ENCODE results near the gene PDE4D.
"Not testable (repeated sequence)": the region's sequence is repeated elsewhere in the genome, so short reads cannot be mapped to it uniquely, and the experiment has no call there.

Gene PDE4D

DNA sequence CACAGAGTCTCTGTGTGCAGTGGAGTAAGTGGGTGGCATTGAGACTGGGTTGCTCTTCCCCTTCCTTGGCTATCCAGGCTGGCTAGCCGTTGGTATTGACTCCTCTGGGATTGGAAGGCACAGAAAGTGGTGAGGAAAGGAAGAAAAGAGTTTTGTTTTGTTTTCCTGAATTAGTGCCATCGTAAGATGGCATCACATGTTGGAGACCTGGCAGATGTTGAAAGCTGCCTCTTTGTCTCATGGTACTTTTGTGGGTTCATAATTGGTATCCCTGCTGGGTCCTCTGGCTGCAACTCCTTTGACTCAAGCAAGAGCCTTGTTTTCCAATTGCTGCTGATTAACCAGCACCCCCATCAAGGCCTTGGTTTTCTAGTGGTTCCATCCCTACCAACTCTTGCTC lies 293.8 kb downstream of the PDE4D start:
- H3K4me3 Mint-ChIP-seq: no peak overlapping the region
- DNase-seq: no peak
- no peak for ATAC-seq (replicated peaks)

DNA sequence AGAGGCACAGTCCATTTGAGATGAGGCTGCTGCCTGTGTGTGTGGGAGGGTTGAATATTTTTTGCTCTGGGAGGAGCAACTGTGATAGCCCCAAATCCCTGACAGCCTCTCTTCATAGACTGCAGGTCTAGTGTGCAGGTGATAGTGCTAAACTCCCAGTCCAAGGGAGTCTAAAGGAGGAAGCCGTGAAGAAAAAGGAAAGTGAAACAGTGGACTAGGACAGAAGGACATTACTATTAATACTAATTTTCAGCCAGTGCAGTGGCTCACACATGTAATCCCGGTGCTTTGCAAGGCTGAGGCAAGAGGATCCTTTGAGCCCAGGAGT lies 295.0 kb downstream of the PDE4D start:
- H3K4me1 Mint-ChIP-seq: peaks cover 7 to 20% of the 10 kb centered on the region in 2 donors
- no peaks in the 10 kb centered on the region for H3K27me3 Mint-ChIP-seq
- peak; percentile 33 to 57 for ATAC-seq (replicated peaks)

More for the DNA sequence above, 293.8 kb downstream of the PDE4D start:
- H3K27ac Mint-ChIP-seq: no peak overlapping the region
- H3K4me1 Mint-ChIP-seq: peaks cover 7 to 19% of the 10 kb centered on the region in 2 donors
- H3K27me3 Mint-ChIP-seq: no peaks in the 10 kb centered on the region
- H3K9me3 Mint-ChIP-seq: peaks cover under 1 to 3% of the 10 kb centered on the region in 2 donors
- peaks cover 0 to 7% of the 10 kb centered on the region in 2 donors for H3K36me3 Mint-ChIP-seq

DNA sequence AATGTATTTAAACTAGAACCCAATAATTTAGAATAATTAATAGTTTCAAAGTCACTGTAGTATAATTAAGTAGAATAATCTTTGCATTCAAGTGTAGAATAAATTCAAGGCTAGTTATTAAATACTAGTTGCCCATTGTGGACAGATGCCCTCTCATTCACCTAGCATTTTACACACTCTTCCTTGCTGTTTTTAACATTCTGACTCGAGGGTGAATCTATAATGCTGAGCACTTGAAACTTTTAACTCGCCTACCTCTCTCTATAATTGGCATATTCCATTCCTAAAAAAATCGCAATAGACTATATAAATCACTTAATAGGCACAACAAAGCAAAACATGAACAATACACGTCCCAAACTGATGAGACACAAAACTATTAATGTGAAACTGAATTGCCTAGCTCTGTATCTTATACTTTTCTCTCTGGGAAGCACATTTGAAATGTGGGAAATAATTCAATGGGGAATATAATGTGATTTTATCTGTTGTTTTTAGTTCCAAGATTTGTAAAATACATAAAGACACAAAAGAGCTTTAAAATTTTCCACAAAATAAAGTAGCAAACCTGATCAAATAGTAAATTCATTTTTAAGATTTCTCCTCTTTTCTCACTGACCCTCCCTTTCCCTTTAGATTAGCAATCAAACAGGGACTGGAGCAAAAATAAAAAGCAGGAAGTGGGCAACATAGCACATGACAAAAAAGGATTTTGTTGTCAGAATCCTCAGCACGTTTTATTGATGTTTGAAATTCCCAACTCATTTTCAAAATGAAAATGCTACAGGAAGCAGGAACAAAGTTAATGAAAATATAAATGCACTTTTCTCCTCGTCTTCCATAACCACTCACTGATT lies 295.6 kb downstream of the PDE4D start:
- Mint-ChIP-seq H3K4me3 (peak overlapping the region; percentile 70 to 75), H3K4me1 (peaks cover 7 to 23% of the 10 kb centered on the region in 2 donors), H3K27me3 (no peaks in the 10 kb centered on the region), H3K36me3 (peaks cover 0 to 11% of the 10 kb centered on the region in 2 donors), H3K9me3 (peaks cover 3 to 4% of the 10 kb centered on the region in 2 donors), H3K27ac (peak overlapping the region; percentile 60)
- ATAC-seq (replicated peaks) (no peak), DNase-seq (no peak)

More for the DNA sequence above, 295.0 kb downstream of the PDE4D start:
- Mint-ChIP-seq H3K9me3 (peaks cover 3 to 4% of the 10 kb centered on the region in 2 donors), H3K4me3 (peak overlapping the region; percentile 70 to 75), H3K36me3 (peaks cover 0 to 11% of the 10 kb centered on the region in 2 donors), H3K27ac (peak overlapping the region; percentile 60)
- DNase-seq: no peak

DNA sequence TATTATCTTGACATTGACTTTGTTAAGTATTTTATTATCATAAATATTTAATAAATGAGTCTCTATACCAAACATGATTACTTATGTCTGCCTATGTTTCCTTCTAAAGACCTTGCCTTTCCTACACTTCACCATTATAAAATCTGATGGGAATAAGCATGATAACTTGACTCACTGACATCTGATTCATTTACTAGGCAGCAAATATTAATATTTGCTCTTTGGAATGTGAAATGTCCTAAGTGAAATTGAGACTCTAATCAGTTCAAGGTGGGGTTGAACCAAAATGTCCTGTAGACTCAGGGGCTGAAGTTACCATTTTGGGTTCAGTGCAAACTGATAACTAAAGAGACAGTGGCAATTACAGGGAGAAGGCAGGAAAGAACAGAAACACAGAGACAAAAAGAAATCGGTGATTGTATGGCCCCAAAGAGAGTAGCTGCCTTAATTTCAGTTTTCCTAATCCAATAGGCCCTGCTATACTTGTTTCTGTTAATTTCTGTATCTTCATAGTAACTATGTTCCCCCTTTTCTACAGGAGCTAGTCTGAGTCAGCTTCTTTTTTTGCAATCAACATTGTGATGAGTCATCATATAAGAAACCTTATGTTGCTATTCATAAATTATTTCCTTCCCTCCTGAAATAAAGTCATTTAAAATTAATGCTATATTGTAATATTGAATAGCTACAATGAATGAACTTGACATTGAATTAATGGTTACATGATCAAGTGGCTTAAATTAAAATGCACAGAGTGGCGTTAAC lies 296.8 kb downstream of the PDE4D start:
- peaks cover 0 to 11% of the 10 kb centered on the region in 2 donors for H3K36me3 Mint-ChIP-seq
- H3K27ac Mint-ChIP-seq: no peak overlapping the region
- peaks cover 2 to 4% of the 10 kb centered on the region in 2 donors for H3K9me3 Mint-ChIP-seq
- ATAC-seq (replicated peaks) (no peak), DNase-seq (no peak)
- no peak overlapping the region for H3K4me3 Mint-ChIP-seq
- no peaks in the 10 kb centered on the region for H3K27me3 Mint-ChIP-seq
- H3K4me1 Mint-ChIP-seq: peaks cover 10 to 23% of the 10 kb centered on the region in 2 donors

DNA sequence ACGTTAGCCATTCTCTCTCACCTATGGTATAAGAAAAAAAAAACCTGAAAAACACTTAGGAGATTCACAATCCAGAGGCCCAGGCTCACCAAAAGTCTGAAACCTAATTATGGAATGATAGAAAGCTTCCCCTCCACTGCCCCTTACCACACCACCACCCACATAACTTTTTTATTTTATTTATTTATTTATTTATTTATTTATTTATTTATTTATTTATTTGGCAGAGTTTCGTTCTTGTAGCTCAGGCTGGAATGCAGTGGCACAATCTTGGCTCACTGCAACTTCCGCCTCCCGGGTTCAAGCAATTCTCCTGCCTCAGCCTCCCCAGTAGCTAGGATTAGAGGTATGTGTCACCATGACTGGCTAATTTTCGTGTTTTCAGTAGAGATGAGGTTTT lies 299.4 kb downstream of the PDE4D start:
- not testable (repeated sequence) for ATAC-seq (replicated peaks); DNase-seq; H3K9me3 Mint-ChIP-seq; H3K27ac Mint-ChIP-seq; H3K36me3 Mint-ChIP-seq; H3K4me3 Mint-ChIP-seq; H3K27me3 Mint-ChIP-seq
- peaks cover 6 to 21% of the 10 kb centered on the region in 2 donors for H3K4me1 Mint-ChIP-seq

DNA sequence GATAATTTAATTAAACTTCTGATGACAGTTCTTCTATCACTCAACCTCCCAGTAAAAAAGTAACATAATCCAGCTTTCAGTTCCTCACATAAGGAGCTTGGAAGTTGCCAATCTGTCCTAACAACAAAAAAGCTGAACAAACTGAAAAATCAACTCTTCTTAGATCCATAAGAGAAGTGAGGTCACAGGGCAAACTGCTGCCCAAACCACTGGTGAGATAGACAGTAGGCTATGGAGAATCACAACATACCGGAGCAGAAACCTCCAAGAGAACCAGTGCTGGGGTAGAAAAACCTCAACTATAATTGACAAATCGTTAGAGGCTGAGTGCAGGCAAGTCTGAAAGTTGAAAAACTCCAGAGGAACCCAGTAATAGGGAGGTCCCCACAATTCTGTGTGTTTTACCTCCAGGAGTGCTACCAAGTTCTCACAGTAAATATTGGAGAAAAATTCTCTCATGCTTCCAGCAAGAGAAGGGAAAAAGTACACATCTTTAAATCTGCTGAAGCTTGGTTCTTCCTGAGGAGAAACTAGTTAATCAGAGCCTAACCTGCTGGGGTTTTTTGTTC lies 300.0 kb downstream of the PDE4D start:
- DNase-seq (no peak), ATAC-seq (replicated peaks) (no peak)
- H3K27me3 Mint-ChIP-seq: no peaks in the 10 kb centered on the region
- H3K4me1 Mint-ChIP-seq: peaks cover 5 to 17% of the 10 kb centered on the region in 2 donors
- H3K36me3 Mint-ChIP-seq: peaks cover 0 to 4% of the 10 kb centered on the region in 2 donors
- H3K4me3 Mint-ChIP-seq: no peak overlapping the region
- peak overlapping the region; percentile 25 for H3K27ac Mint-ChIP-seq
- peaks cover 0 to 4% of the 10 kb centered on the region in 2 donors for H3K9me3 Mint-ChIP-seq

DNA sequence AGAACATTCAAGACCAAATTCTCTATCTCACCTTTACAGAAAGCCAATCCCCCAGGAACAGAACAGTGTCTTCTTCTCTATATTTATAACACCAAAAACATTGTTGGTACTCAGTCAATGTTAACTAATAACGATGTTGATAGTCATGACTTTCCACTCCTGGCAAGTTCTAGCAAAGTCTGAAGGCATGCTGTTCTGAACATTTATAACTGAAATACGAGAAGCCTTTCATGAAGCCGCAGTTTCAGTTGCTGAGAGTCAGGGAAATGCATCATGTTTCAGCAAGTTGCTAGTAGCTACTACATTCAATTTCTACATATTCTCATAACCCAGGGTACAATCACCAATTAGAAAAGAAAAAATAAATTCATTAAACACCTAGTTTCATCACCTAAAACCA lies 301.4 kb downstream of the PDE4D start:
- Mint-ChIP-seq H3K27me3 (peaks cover 0 to 6% of the 10 kb centered on the region in 2 donors), H3K9me3 (peaks cover 0 to 4% of the 10 kb centered on the region in 2 donors), H3K36me3 (peaks cover 0 to 9% of the 10 kb centered on the region in 2 donors), H3K4me1 (peaks cover 8 to 16% of the 10 kb centered on the region in 2 donors), H3K4me3 (no peak overlapping the region), H3K27ac (no peak overlapping the region)
- ATAC-seq (replicated peaks): no peak
- DNase-seq: no peak

DNA sequence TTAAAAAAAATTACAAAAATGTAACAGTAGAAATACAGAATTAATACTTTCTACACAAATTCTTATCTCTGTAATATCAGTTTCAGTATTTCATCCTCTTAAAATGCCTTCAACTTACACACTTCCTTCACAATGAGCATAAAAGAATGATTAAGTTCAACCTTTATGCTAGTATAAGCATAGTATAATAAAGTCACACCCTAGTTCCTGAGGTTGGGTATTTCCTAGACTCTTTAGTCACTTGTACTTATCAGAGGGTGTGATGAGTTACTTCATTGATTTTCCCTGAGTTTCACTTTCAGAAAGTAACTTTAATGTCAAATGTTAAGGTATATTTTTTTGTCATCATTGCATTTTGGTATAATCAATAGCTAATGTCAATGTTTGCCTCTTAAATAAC lies 302.4 kb downstream of the PDE4D start:
- ATAC-seq (replicated peaks) (peak; percentile 89 to 91), DNase-seq (no peak)
- Mint-ChIP-seq H3K36me3 (peaks cover 0 to 9% of the 10 kb centered on the region in 2 donors), H3K9me3 (peaks cover 0 to 4% of the 10 kb centered on the region in 2 donors), H3K27me3 (peaks cover 0 to 7% of the 10 kb centered on the region in 2 donors), H3K4me3 (no peak overlapping the region), H3K27ac (no peak overlapping the region), H3K4me1 (peaks cover 8 to 16% of the 10 kb centered on the region in 2 donors)

DNA sequence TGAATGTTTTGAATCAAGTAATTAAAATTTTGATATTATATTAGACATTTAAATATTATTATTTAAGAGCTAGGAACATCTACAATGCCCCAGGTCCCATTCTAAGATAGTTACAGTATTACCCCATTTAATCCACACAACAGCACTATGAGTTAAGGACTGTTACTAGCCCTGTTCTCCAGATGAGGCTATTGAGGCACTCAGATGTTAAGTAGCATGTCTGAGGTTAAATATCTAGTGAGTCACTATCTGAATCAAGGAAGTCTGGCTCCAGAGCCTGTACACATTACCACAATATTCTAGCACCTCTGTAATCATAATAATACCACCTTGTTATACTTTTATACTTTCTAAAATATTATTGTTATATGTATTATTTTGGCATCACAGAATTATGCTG lies 304.6 kb downstream of the PDE4D start:
- Mint-ChIP-seq H3K27me3 (peaks cover 0 to 7% of the 10 kb centered on the region in 2 donors), H3K36me3 (peaks cover 0 to 5% of the 10 kb centered on the region in 2 donors), H3K4me1 (peaks cover 8 to 16% of the 10 kb centered on the region in 2 donors), H3K9me3 (no peaks in the 10 kb centered on the region), H3K4me3 (no peak overlapping the region), H3K27ac (no peak overlapping the region)
- ATAC-seq (replicated peaks) (no peak), DNase-seq (no peak)

DNA sequence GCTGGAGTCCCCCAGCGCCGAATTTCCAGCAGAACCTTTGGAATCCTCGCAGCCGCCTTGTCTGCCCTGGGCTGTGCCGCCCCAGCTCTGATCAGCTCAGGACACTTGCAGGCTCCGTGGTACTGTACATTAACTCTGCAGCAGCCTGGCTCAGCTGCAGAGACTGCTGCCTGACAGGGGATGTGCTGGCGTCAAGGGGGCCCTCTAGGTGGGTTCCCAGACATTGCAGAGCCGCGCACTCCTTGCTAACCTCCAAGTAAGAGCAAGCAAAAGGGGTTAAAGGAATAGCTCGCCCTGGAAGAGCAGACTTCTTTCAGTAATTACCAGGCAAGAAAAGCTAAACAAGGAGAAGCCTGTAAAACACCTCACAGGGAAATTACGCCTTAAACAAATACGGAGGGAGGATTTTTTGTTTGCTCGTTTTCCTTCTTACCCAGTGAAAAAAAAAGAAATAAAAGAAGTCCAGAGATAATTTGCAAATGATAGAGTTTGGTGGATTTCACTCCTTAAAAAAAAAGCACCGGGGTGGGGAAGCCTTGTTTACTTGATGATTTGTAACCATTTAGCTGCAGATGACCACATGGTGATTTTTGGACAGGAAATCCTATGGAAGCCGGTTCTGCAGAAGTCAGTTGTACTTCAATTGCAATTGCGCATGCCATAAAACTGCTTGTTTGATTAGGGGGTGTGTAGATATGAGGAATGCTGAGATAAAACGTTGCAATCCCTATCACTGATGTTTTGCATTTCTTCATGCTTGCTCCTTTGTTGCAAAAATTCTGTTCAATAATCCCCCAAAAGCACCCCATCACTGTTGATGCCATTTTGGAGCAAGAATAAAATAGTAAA lies 305.8 kb downstream of the PDE4D start:
- Mint-ChIP-seq H3K27ac (no peak overlapping the region), H3K27me3 (peaks cover 0 to 7% of the 10 kb centered on the region in 2 donors), H3K36me3 (peaks cover 0 to 5% of the 10 kb centered on the region in 2 donors), H3K4me3 (peak overlapping the region; percentile 44 to 53), H3K4me1 (peaks cover 8 to 12% of the 10 kb centered on the region in 2 donors), H3K9me3 (no peaks in the 10 kb centered on the region)
- ATAC-seq (replicated peaks) (peak; percentile 46 to 48), DNase-seq (no peak)

DNA sequence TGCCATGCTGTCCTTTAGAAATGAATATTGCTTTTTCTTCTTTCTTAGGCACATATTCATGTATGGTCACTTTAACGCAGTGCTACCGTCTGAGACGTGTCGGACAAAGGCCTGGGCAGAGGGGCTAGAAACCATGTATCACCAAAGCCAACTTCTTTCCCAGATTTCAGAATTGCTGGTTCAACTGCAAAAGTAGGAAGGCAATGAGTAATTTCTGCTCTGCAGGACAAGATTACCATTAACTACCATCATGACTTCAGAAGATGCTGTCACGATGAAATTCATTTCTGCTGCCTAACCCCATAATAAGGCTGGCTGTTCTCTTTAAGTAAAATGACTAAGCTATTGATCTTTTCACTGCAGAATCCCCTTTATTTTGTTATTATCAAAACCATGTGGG lies 306.7 kb downstream of the PDE4D start:
- DNase-seq (no peak), ATAC-seq (replicated peaks) (no peak)
- peaks cover 5 to 12% of the 10 kb centered on the region in 2 donors for H3K4me1 Mint-ChIP-seq
- no peaks in the 10 kb centered on the region for H3K9me3 Mint-ChIP-seq
- H3K27me3 Mint-ChIP-seq: peaks cover 0 to 7% of the 10 kb centered on the region in 2 donors
- no peak overlapping the region for H3K4me3 Mint-ChIP-seq
- H3K36me3 Mint-ChIP-seq: peaks cover 0 to 5% of the 10 kb centered on the region in 2 donors
- H3K27ac Mint-ChIP-seq: no peak overlapping the region

DNA sequence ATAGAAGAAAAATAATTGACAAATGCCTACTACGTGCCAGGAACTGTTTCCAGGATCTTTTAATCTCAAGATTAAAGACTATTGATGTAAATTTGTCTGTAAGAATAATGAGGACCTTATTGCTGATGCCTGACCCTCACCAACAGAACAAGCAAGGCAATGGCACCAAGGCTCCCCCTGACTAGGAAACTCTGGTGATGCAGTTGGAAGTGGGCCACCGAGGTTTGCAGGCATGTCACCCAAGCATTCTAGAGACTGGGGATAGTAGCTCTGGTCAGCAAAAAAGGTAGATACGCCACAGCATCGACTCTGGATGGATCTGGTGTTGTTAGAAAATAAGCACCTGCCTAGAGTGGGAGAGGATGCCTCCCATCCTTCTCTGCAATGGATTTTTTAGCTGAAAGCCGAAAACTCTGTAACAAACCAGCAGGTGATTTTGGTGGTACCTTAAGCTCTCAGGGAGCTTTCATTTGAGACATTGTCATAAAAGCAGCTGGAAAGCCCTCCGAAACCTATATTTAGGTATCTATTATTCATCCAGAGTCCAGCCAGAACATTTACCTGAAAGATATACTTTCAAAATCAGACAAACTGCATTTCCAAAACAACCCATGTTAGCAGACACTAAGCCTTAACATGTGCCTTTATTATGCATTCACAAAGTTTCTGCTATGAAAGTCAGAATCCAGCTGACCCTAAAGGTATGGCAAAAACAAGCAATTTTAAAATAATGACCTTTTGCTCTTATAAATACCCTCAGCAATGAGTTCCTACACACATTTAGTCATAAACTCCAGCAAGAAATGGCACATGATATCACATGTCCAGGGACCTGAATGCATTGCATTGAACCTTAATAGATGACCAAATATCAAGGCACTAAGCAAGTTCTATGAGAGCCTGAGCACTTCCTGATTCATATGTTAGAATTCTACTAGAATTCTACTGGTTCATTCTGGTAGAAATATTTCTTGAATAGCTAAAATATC lies 308.4 kb downstream of the PDE4D start:
- DNase-seq (no peak), ATAC-seq (replicated peaks) (no peak)
- Mint-ChIP-seq H3K9me3 (no peaks in the 10 kb centered on the region), H3K4me3 (no peak overlapping the region), H3K27me3 (peaks cover 0 to 7% of the 10 kb centered on the region in 2 donors), H3K4me1 (peaks cover 5 to 8% of the 10 kb centered on the region in 2 donors), H3K27ac (no peak overlapping the region), H3K36me3 (peaks cover 0 to 5% of the 10 kb centered on the region in 2 donors)

Measured in stimulated activated naive B cell treated with anti-CD40 and anti-IgM and Interleukin-4, amounts not matched to agents 10 μg/mL and 1 μg/mL and 100 μg/mL, for 72 hours (primary cell).